GM04504 (cell line): Measurements from ENCODE around the gene TLK1.
"Not testable (repeated sequence)": the region's sequence is repeated elsewhere in the genome, so short reads cannot be mapped to it uniquely, and the experiment has no call there.

Source experiments
- DNase-seq: peaks from one replicate; pipeline ENCODE4 v3.0.0-alpha.2; 2012; ENCODE audit warnings: low read depth

Gene TLK1

GRCh38 chr2:171142398-171142797 lies 18.3 kb downstream of the TLK1 start:
- DNase-seq: no peak

- DNase-seq: no peak
Observed at GRCh38 chr2:171141320-171141719, 19.4 kb downstream of the TLK1 start.

GRCh38 chr2:171139860-171140259 lies 20.8 kb downstream of the TLK1 start:
- no peak for DNase-seq

GRCh38 chr2:171136024-171136423 lies 24.7 kb downstream of the TLK1 start:
- no peak for DNase-seq

- DNase-seq: no peak
Observed at GRCh38 chr2:171134624-171135230, 26.0 kb downstream of the TLK1 start.

- no peak for DNase-seq
Observed at GRCh38 chr2:171132086-171132485, 28.6 kb downstream of the TLK1 start.

GRCh38 chr2:171128461-171128860 lies 32.2 kb downstream of the TLK1 start:
- no peak for DNase-seq

GRCh38 chr2:171124541-171124940 lies 36.2 kb downstream of the TLK1 start:
- peak; percentile 7 for DNase-seq

- no peak for DNase-seq
Observed at GRCh38 chr2:171109571-171109970, 51.1 kb downstream of the TLK1 start.

- DNase-seq: no peak
Observed at GRCh38 chr2:171109020-171109419, 51.7 kb downstream of the TLK1 start.

GRCh38 chr2:171107803-171108202 lies 52.9 kb downstream of the TLK1 start:
- DNase-seq: no peak

- no peak for DNase-seq
Observed at GRCh38 chr2:171104379-171104778, 56.3 kb downstream of the TLK1 start.

GRCh38 chr2:171102802-171103201 lies 57.9 kb downstream of the TLK1 start:
- no peak for DNase-seq

- DNase-seq: no peak
Observed at GRCh38 chr2:171100370-171100769, 60.3 kb downstream of the TLK1 start.

- no peak for DNase-seq
Observed at GRCh38 chr2:171098607-171099006, 62.1 kb downstream of the TLK1 start.

- DNase-seq: no peak
Observed at GRCh38 chr2:171095014-171095582, 65.6 kb downstream of the TLK1 start.

- not testable (repeated sequence) for DNase-seq
Observed at GRCh38 chr2:171091517-171091916, 69.2 kb downstream of the TLK1 start.

- no peak for DNase-seq
Observed at GRCh38 chr2:171089489-171089888, 71.2 kb downstream of the TLK1 start.

- no peak for DNase-seq
Observed at GRCh38 chr2:171088057-171088834, 72.4 kb downstream of the TLK1 start.

- DNase-seq: no peak
Observed at GRCh38 chr2:171087547-171087946, 73.1 kb downstream of the TLK1 start.

- DNase-seq: peak; percentile 17
Observed at GRCh38 chr2:171086352-171087290, 74.1 kb downstream of the TLK1 start.

- DNase-seq: no peak
Observed at GRCh38 chr2:171084128-171084527, 76.6 kb downstream of the TLK1 start.
